SK-N-SH (cell line): ENCODE results near the gene NOS1. TPM values are rescaled to one million over a fixed set of nuclear protein-coding genes. Genes with fewer than 3 reads are reported as not detected.

ENCODE experiments used
- CTCF ChIA-PET: fragments of 300-600, 350-600 bp; formaldehyde crosslinking; extraction: SDS; loops from one replicate; lab custom pipeline; 2021; lab: Yijun Ruan, JAX
- POLR2A ChIA-PET: fragments of 350-600 bp; sonication (Branson Sonifier 250); formaldehyde crosslinking; extraction: SDS; loops from one replicate; lab custom pipeline; 2020; ENCODE audit warnings: antibody characterized with exemption, inconsistent platforms; lab: Yijun Ruan, JAX
- DNase-seq: peaks from one replicate; pipeline ENCODE4 v3.0.0; 2012
- H2AFZ ChIP-seq: fragments of 200-600 bp; sonication (generic); 2 replicates; pipeline ENCODE4 v1.8.1; 2016; ENCODE audit warnings: antibody characterized with exemption, mild to moderate bottlenecking, low read depth
- H3F3A ChIP-seq: fragments of 200-600 bp; sonication (generic); replicated peaks from 2 replicates; pipeline ENCODE3; 2016; ENCODE audit warnings: antibody characterized with exemption, mild to moderate bottlenecking; ENCODE audit not compliant: insufficient read depth
- H3K27ac ChIP-seq, 2 experiments: fragments of 200-500 bp in 1 of 2; fragments of 200-600 bp in 1 of 2; sonication (Bioruptor generic) in 1 of 2; sonication (generic), shearing (Covaris generic) in 1 of 2; 2 replicates each; pipeline versions ENCODE4 v1.5.1 to v1.6.1; 2014 to 2016; ENCODE audit warnings: low read depth in 2 of 2, inconsistent platforms in 1 of 2, low read length in 1 of 2, mild to moderate bottlenecking in 1 of 2, mixed read lengths in 1 of 2
- H3K27me3 ChIP-seq: fragments of 200-600 bp; sonication (generic), shearing (Covaris generic); 2 replicates; pipeline ENCODE4 v1.6.1; 2016; ENCODE audit warnings: mixed run types; ENCODE audit not compliant: insufficient read depth
- H3K36me3 ChIP-seq, 2 experiments: fragments of 200-500 bp in 1 of 2; fragments of 200-600 bp in 1 of 2; sonication (Bioruptor generic) in 1 of 2; sonication (generic) in 1 of 2; replicated peaks in 1 of 2; 2 replicates each; pipeline versions ENCODE3 to v1.5.1; 2014 to 2016; ENCODE audit warnings: low read length in 1 of 2, mild to moderate bottlenecking in 1 of 2; ENCODE audit not compliant: insufficient read depth in 2 of 2, control insufficient read depth in 1 of 2
- H3K4me1 ChIP-seq, 2 experiments: fragments of 200-500 bp in 1 of 2; fragments of 200-600 bp in 1 of 2; sonication (Bioruptor generic) in 1 of 2; sonication (generic), shearing (Covaris generic) in 1 of 2; 2 replicates each; pipeline versions ENCODE4 v1.5.1 to v1.6.1; 2014 to 2016; ENCODE audit warnings: low read depth in 1 of 2, low read length in 1 of 2, mixed run types in 1 of 2; ENCODE audit not compliant: insufficient read depth in 2 of 2, control insufficient read depth in 1 of 2
- H3K4me2 ChIP-seq: fragments of 200-600 bp; sonication (generic), shearing (Covaris generic); 2 replicates; pipeline ENCODE4 v1.6.1; 2017; ENCODE audit warnings: mixed run types
- H3K4me3 ChIP-seq, 2 experiments: fragments of 200-500 bp in 1 of 2; fragments of 200-600 bp in 1 of 2; sonication (Bioruptor generic) in 1 of 2; sonication (generic), shearing (Covaris generic) in 1 of 2; 2 replicates each; pipeline versions ENCODE4 v1.5.1 to v1.8.1; 2014 to 2016; ENCODE audit warnings: low read depth in 2 of 2, inconsistent platforms in 1 of 2, low read length in 1 of 2, mild to moderate bottlenecking in 1 of 2, mixed read lengths in 1 of 2, moderate library complexity in 1 of 2
- H3K79me2 ChIP-seq: fragments of 200-600 bp; sonication (generic); 2 replicates; pipeline ENCODE4 v1.8.1; 2017; ENCODE audit warnings: mild to moderate bottlenecking; ENCODE audit not compliant: insufficient read depth
- H3K9ac ChIP-seq: fragments of 200-600 bp; sonication (generic); 2 replicates; pipeline ENCODE4 v1.6.1; 2017; ENCODE audit warnings: mixed run types
- H3K9me2 ChIP-seq: fragments of 200-600 bp; sonication (generic); 2 replicates; pipeline ENCODE4 v1.6.1; 2017; ENCODE audit warnings: mixed run types
- H3K9me3 ChIP-seq: fragments of 200-600 bp; sonication (generic); 2 replicates; pipeline ENCODE4 v1.6.1; 2017; ENCODE audit warnings: mixed run types, mild to moderate bottlenecking, moderate library complexity
- H4K20me1 ChIP-seq: fragments of 200-600 bp; sonication (generic); 2 replicates; pipeline ENCODE4 v1.6.1; 2017; ENCODE audit warnings: mild to moderate bottlenecking, mixed run types; ENCODE audit not compliant: insufficient read depth
- CHD2 ChIP-seq: fragments of 150-350 bp; IDR thresholded peaks from 2 replicates; pipeline ENCODE4 v1.6.1; 2018; ENCODE audit warnings: low read length; ENCODE audit not compliant: partially characterized antibody
- GATA2 ChIP-seq: sonication (generic); formaldehyde crosslinking; IDR thresholded peaks from 2 replicates; pipeline ENCODE4 v1.5.0; 2020; ENCODE audit warnings: mild to moderate bottlenecking, missing genetic modification reagents
- MAX ChIP-seq: IDR thresholded peaks from 2 replicates; pipeline ENCODE4 v1.4.0; 2012; ENCODE audit warnings: low read depth
- MXI1 ChIP-seq: IDR thresholded peaks from 2 replicates; pipeline ENCODE4 v1.6.1; 2012; ENCODE audit warnings: mild to moderate bottlenecking, low read depth, low read length, improper control_type of control experiment
- RAD21 ChIP-seq: IDR thresholded peaks from 2 replicates; pipeline ENCODE4 v1.6.1; 2012; ENCODE audit warnings: mild to moderate bottlenecking, low read length
- RCOR1 ChIP-seq: fragments of 150-350 bp; IDR thresholded peaks from 2 replicates; pipeline ENCODE4 v1.6.1; 2017; ENCODE audit warnings: antibody characterized with exemption, low read length
- REST ChIP-seq: IDR thresholded peaks from 2 replicates; pipeline ENCODE4 v1.6.1; 2012; ENCODE audit warnings: mild to moderate bottlenecking, low read depth, low read length, moderate library complexity
- RXRA ChIP-seq: IDR thresholded peaks from 2 replicates; pipeline ENCODE4 v1.4.0; 2012; ENCODE audit warnings: low read depth, mild to moderate bottlenecking, borderline replicate concordance
- SIN3A ChIP-seq: IDR thresholded peaks from 2 replicates; pipeline ENCODE4 v1.6.1; 2012; ENCODE audit warnings: low read depth, mild to moderate bottlenecking, low read length, moderate library complexity, borderline replicate concordance
- TCF12 ChIP-seq: IDR thresholded peaks from 2 replicates; pipeline ENCODE4 v1.4.0; 2012
- YY1 ChIP-seq: IDR thresholded peaks from 2 replicates; pipeline ENCODE4 v1.4.0; 2012; ENCODE audit warnings: low read depth, mild to moderate bottlenecking
- ZBTB33 ChIP-seq: IDR thresholded peaks from 2 replicates; pipeline ENCODE4 v1.4.0; 2012; ENCODE audit warnings: low read depth, borderline replicate concordance
- WGBS: methylation state at CpG from one replicate; pipeline ENCODE4 v1.1.6; 2017; ENCODE audit warnings: low lambda C conversion rate; 5-methylcytosine and 5-hydroxymethylcytosine counted together
- polyA plus RNA-seq, 3 experiments: library from polyadenylated mRNA; depleted of rRNA; stranded (reverse); fragments of >200 nt; gene quantifications; 2 replicates each; pipeline ENCODE4 v1.2.3, GENCODE V29; 2012

NOS1 gene
- polyA plus RNA-seq, 1 of the 3 experiments (the other 2 are of a cell fraction), result 0.02 TPM

GRCh38 chr12:117227000-117227653, 134.3 kb downstream of the NOS1 start:
- Histone ChIP-seq H3K4me3 (no peak overlapping the region), H3K4me1 (no peaks in the 10 kb centered on the region), H3K4me2 (no peak overlapping the region), H3K79me2 (no peaks in the 10 kb centered on the region), H3K9me3 (no peaks in the 10 kb centered on the region), H4K20me1 (no peaks in the 10 kb centered on the region), H3F3A (no peaks in the 10 kb centered on the region)
- 38% methylated on average over 6 of the region's 12 CpGs for WGBS
- ChIA-PET POLR2A (no interaction called here), CTCF (interaction anchor here (0.8 to 5.2 kb wide), 9 partner anchors 9 to 630 kb away, joined by 3 to 38 read pairs (median 6); no protein-coding TSS in a partner anchor)
- no peak for DNase-seq
- TF ChIP-seq MXI1, result no peak
- TF ChIP-seq SIN3A, result no peak
- TF ChIP-seq GATA2 (CRISPR knock-in tag), result no peak
- no peak for TF ChIP-seq YY1
- TF ChIP-seq CHD2, result no peak
- TF ChIP-seq REST, result no peak
- TF ChIP-seq, all 33 proteins: peak for 0
- Histone ChIP-seq H3K27ac (no peak overlapping the region), H2AFZ (no peak overlapping the region), H3K36me3 (no peaks in the 10 kb centered on the region), H3K9ac (no peak overlapping the region), H3K9me2 (no peaks in the 10 kb centered on the region), H3K27me3 (no peaks in the 10 kb centered on the region)

- H3K9me2 ChIP-seq, result no peaks in the 10 kb centered on the region
- H3K4me3 ChIP-seq, result no peak overlapping the region
- H3K27ac ChIP-seq, result no peak overlapping the region
- DNase-seq, result no peak
- 65% methylated on average over 10 of the region's 10 CpGs for WGBS
- no peaks in the 10 kb centered on the region for H3K79me2 ChIP-seq
- TF ChIP-seq RCOR1 (no peak), RXRA (no peak), REST (no peak), MAX (no peak), RAD21 (no peak), ZBTB33 (no peak), TCF12 (no peak)
- POLR2A ChIA-PET, result no interaction called here
- H2AFZ ChIP-seq, result no peak overlapping the region
- no peaks in the 10 kb centered on the region for H3K4me1 ChIP-seq
- no peaks in the 10 kb centered on the region for H3K9me3 ChIP-seq
- CTCF ChIA-PET, result interaction anchor here (0.8 to 5.2 kb wide), 7 partner anchors 9 to 631 kb away, joined by 3 to 38 read pairs (median 4); no protein-coding TSS in a partner anchor
- no peaks in the 10 kb centered on the region for H4K20me1 ChIP-seq
- H3K27me3 ChIP-seq, result no peaks in the 10 kb centered on the region
- no peaks in the 10 kb centered on the region for H3K36me3 ChIP-seq
- no peak overlapping the region for H3K4me2 ChIP-seq
- no peaks in the 10 kb centered on the region for H3F3A ChIP-seq
- no peak overlapping the region for H3K9ac ChIP-seq
These were observed 134.9 kb downstream of the NOS1 start for GRCh38 chr12:117226505-117226904.
